SK-N-SH treated with all-trans-retinoic acid at 6 μM for 48 hours (cell line): ENCODE results near the gene NOC4L.

ENCODE experiments used
- ATAC-seq: fragments of 200-7000 bp; cut with Tn5 transposase; 3 replicates; pipeline ENCODE4 v1.9.1; 2020; ENCODE audit warnings: mild to moderate bottlenecking, moderate library complexity
- ARNTL ChIP-seq: fragments of 450-650 bp; formaldehyde crosslinking; IDR thresholded peaks from 2 replicates; pipeline ENCODE4 v1.5.0; 2020; ENCODE audit warnings: low read depth, mild to moderate bottlenecking, moderate library complexity, borderline replicate concordance
- CSDC2 ChIP-seq: fragments of 250-450 bp; sonication (Bioruptor Pico); IDR thresholded peaks from 2 replicates; pipeline ENCODE4 v1.5.0; 2020; ENCODE audit warnings: mild to moderate bottlenecking, moderate library complexity
- CSRNP3 ChIP-seq: fragments of 250-450 bp; sonication (Bioruptor Pico); IDR thresholded peaks from 2 replicates; pipeline ENCODE4 v1.5.1; 2021; ENCODE audit warnings: mild to moderate bottlenecking, moderate library complexity
- ESRRG ChIP-seq: fragments of 250-450 bp; sonication (Bioruptor Pico); IDR thresholded peaks from 2 replicates; pipeline ENCODE4 v1.6.1; 2021; ENCODE audit warnings: mild to moderate bottlenecking
- GLIS3 ChIP-seq: fragments of 250-450 bp; sonication (Bioruptor Pico); IDR thresholded peaks from 2 replicates; pipeline ENCODE4 v1.5.0; 2020; ENCODE audit warnings: mild to moderate bottlenecking, moderate library complexity
- ISL1 ChIP-seq: fragments of 250-450 bp; sonication (Bioruptor Pico); IDR thresholded peaks from 2 replicates; pipeline ENCODE4 v2.1.2; 2022; ENCODE audit warnings: mild to moderate bottlenecking, moderate library complexity
- OSR1 ChIP-seq: fragments of 250-450 bp; sonication (Bioruptor Pico); IDR thresholded peaks from 2 replicates; pipeline ENCODE4 v1.8.0; 2022; ENCODE audit warnings: moderate library complexity, mild to moderate bottlenecking, inconsistent platforms
- PATZ1 ChIP-seq: fragments of 250-450 bp; sonication (Bioruptor Pico); IDR thresholded peaks from 2 replicates; pipeline ENCODE4 v1.8.0; 2020; ENCODE audit warnings: mild to moderate bottlenecking, moderate library complexity, borderline replicate concordance
- POU6F1 ChIP-seq: fragments of 250-450 bp; sonication (Bioruptor Pico); IDR thresholded peaks from 2 replicates; pipeline ENCODE4 v1.8.0; 2021; ENCODE audit warnings: low read depth, mild to moderate bottlenecking, moderate library complexity, borderline replicate concordance
- PPARA ChIP-seq: fragments of 250-450 bp; sonication (Bioruptor Pico); IDR thresholded peaks from 2 replicates; pipeline ENCODE4 v1.5.0; 2020; ENCODE audit warnings: mild to moderate bottlenecking, borderline replicate concordance
- RARB ChIP-seq: fragments of 250-450 bp; sonication (Bioruptor Pico); IDR thresholded peaks from 2 replicates; pipeline ENCODE4 v1.8.0; 2021; ENCODE audit warnings: mild to moderate bottlenecking, moderate library complexity
- TOX ChIP-seq: fragments of 250-450 bp; sonication (Bioruptor Pico); IDR thresholded peaks from 2 replicates; pipeline ENCODE4 v1.8.0; 2021; ENCODE audit warnings: mild to moderate bottlenecking, moderate library complexity, borderline replicate concordance
- ZC3H10 ChIP-seq: fragments of 250-450 bp; sonication (Bioruptor Pico); IDR thresholded peaks from 2 replicates; pipeline ENCODE4 v1.5.1; 2021; ENCODE audit warnings: mild to moderate bottlenecking, moderate library complexity
- ZFP3 ChIP-seq: fragments of 250-450 bp; sonication (Bioruptor Pico); IDR thresholded peaks from 2 replicates; pipeline ENCODE4 v1.5.0; 2020; ENCODE audit warnings: mild to moderate bottlenecking, moderate library complexity
- ZFP30 ChIP-seq: fragments of 450-650 bp; formaldehyde crosslinking; IDR thresholded peaks from 2 replicates; pipeline ENCODE4 v1.5.0; 2022; ENCODE audit warnings: mild to moderate bottlenecking, moderate library complexity
- ZNF565 ChIP-seq: fragments of 450-650 bp; formaldehyde crosslinking; conservative IDR thresholded peaks from 2 replicates; pipeline ENCODE4 v1.5.0; 2020; ENCODE audit warnings: low read depth, mild to moderate bottlenecking, moderate library complexity
- ZNF70 ChIP-seq: fragments of 450-650 bp; formaldehyde crosslinking; IDR thresholded peaks from 2 replicates; pipeline ENCODE4 v1.5.0; 2020; ENCODE audit warnings: mild to moderate bottlenecking, moderate library complexity
- TF ChIP-seq, protein P1 (sequence below): fragments of 250-450 bp; sonication (Bioruptor Pico); IDR thresholded peaks from 2 replicates; pipeline ENCODE4 v1.5.1; 2020; ENCODE audit warnings: low read depth, mild to moderate bottlenecking, moderate library complexity

NOC4L gene

GRCh38 chr12:132140501-132140900 lies 3.8 kb upstream of the NOC4L start:
- no peak for TF ChIP-seq CSRNP3 (CRISPR knock-in tag)
- TF ChIP-seq PATZ1 (CRISPR knock-in tag): no peak
- TF ChIP-seq RARB (CRISPR knock-in tag): no peak
- ATAC-seq: no peak

DNA sequence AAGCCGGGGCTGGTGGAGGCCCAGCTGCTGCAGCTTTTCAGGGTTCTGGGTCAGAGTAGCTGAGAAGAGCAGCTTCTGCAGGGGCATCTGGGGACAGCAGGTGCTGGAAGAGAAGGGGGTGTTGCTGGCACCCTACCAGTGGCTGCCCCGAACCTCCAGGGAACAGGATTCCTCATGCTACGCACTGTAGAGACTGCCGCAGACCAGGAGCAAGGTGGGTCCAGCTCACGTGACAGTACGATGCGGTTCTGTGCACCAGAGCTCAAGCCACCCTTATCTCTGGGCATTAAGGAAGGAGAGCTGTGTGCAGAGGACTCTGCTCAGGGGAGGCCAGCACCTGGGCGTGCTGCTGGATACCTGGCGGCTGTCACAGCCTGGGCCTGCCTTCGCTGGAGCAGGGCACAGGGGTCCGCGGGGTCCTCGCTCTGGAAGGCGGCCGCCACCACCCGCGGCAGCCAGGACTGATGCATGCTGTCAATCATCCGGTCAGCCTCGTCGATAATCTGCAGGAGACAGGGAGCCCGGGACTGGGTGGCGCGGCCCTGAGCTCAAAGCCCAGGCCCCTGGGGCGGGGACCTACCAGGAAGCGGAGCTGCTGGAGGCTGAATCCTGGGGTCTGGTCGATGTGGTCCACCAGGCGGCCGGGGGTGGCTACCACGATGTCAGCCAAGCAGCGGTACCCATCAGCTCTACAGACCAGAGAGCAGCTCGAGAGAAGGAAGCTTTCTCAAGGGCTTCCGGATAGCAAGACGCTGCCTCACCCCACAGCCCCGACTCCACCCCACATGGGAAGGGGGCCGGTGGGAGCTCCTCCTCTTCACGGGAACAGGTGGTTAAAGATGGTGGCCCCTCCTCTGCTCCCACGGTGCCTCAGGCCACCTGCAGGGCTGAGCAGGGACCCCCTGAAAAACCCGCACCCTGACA lies 3.1 kb upstream of the NOC4L start:
- ATAC-seq: no peak

DNA sequence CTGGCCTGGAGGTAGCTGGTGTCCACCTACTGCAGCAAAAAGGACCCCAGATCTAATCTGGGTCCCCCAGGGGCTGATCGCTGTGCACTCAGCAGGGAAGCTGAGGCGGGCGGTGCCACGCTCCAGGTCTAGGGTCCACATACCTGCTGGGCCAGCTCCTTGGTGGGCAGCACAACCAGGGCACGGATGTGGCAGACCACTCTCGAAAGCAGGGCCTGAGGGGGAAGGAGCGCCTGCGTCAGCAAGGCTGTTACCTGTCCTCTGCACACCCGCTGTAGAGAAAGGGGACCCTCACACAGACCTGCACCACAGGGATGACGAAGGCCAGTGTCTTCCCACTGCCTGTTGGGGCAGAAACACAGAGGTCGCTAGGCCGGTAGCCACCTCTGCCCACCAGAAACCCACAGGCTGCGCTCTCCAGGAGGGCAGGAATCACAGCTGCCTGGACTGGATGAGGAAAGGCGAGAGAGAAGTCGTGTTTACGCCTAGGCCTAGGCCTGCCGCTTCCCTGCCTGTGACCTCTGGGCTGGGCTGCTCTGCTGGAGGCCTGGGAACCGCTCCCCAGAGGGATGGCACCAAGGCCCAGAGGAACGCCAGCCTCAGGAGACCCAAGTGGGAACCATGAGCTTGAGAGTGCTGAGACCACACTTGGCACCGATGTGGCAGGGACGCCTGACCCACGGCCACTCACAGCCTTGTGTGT lies 2.1 kb upstream of the NOC4L start:
- ATAC-seq: no peak
- TF ChIP-seq ISL1 (no peak), OSR1 (CRISPR knock-in tag) (no peak), ESRRG (CRISPR knock-in tag) (no peak), CSDC2 (no peak), RARB (CRISPR knock-in tag) (no peak), ZC3H10 (CRISPR knock-in tag) (no peak), PPARA (CRISPR knock-in tag) (no peak), ZNF565 (no peak), CSRNP3 (CRISPR knock-in tag) (no peak), TOX (CRISPR knock-in tag) (no peak), ZFP30 (CRISPR knock-in tag) (no peak), GLIS3 (CRISPR knock-in tag) (no peak), PATZ1 (CRISPR knock-in tag) (no peak)

More for the DNA sequence above, 3.1 kb upstream of the NOC4L start:
- TF ChIP-seq ZFP30 (CRISPR knock-in tag): no peak
- no peak for TF ChIP-seq ZNF565
- TF ChIP-seq ARNTL: no peak
- TF ChIP-seq ZFP3 (CRISPR knock-in tag): no peak
- no peak for TF ChIP-seq POU6F1
- TF ChIP-seq ZNF70 (CRISPR knock-in tag): no peak
- TF ChIP-seq RARB (CRISPR knock-in tag): no peak
- TF ChIP-seq OSR1 (CRISPR knock-in tag): no peak
- TF ChIP-seq PATZ1 (CRISPR knock-in tag): no peak
- TF ChIP-seq, protein P1, sequence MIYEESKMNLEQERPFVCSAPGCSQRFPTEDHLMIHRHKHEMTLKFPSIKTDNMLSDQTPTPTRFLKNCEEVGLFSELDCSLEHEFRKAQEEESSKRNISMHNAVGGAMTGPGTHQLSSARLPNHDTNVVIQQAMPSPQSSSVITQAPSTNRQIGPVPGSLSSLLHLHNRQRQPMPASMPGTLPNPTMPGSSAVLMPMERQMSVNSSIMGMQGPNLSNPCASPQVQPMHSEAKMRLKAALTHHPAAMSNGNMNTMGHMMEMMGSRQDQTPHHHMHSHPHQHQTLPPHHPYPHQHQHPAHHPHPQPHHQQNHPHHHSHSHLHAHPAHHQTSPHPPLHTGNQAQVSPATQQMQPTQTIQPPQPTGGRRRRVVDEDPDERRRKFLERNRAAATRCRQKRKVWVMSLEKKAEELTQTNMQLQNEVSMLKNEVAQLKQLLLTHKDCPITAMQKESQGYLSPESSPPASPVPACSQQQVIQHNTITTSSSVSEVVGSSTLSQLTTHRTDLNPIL (CRISPR knock-in tag): no peak
- no peak for TF ChIP-seq ESRRG (CRISPR knock-in tag)
- TF ChIP-seq CSDC2: no peak
- no peak for TF ChIP-seq GLIS3 (CRISPR knock-in tag)
- TF ChIP-seq TOX (CRISPR knock-in tag): no peak
